ENCODE data around the gene MYO1B.

GRCh38 chr2:191215230-191215629 is 30.0 kb upstream of the MYO1B start:
- TF ChIP-seq CTCF (IDR thresholded peaks at IDR 0.05): no peak
- TF ChIP-seq ZNF425 (CRISPR knock-in tag; conservative IDR thresholded peaks at IDR 0.05): no peak
- no peak for TF ChIP-seq FOXK1 (CRISPR knock-in tag; IDR thresholded peaks at IDR 0.05)
- no peak for TF ChIP-seq MAX (CRISPR knock-in tag; IDR thresholded peaks at IDR 0.05)
- no peak for TF ChIP-seq USF2 (CRISPR knock-in tag; IDR thresholded peaks at IDR 0.05)
- no peak for TF ChIP-seq ZNF121 (CRISPR knock-in tag; IDR thresholded peaks at IDR 0.05)
- no peak for TF ChIP-seq USF1 (CRISPR knock-in tag; IDR thresholded peaks at IDR 0.05)
- TF ChIP-seq NR1H2 (CRISPR knock-in tag; IDR thresholded peaks at IDR 0.05): no peak
- no peak for TF ChIP-seq SP1 (CRISPR knock-in tag; conservative IDR thresholded peaks at IDR 0.05)
- TF ChIP-seq CREB1 (CRISPR knock-in tag; IDR thresholded peaks at IDR 0.05): no peak
- TF ChIP-seq ETV6 (CRISPR knock-in tag; IDR thresholded peaks at IDR 0.05): no peak
- no peak for TF ChIP-seq ZNF281 (CRISPR knock-in tag; IDR thresholded peaks at IDR 0.05)
- no peak for TF ChIP-seq ZNF263 (CRISPR knock-in tag; IDR thresholded peaks at IDR 0.05; ENCODE audit: low read depth)
- TF ChIP-seq TEAD4 (CRISPR knock-in tag; IDR thresholded peaks at IDR 0.05): no peak
